Measurements from ENCODE around the gene FBXL19.

FBXL19 gene

GRCh38 chr16:30941600-30942425 lies 18.4 kb downstream of the FBXL19 start:
- H3K4me3 ChIP-seq: 0 out of 20 replicates have a peak overlapping the region, but pooled peaks of 1 of the 10 experiments have one; percentile 14
- no peaks in the 10 kb centered on the region for H3K27me3 ChIP-seq
- no peaks in the 10 kb centered on the region for H3K9me3 ChIP-seq (replicated peaks in 1 of 11)
- peak overlapping the region in 10 of 11 experiments; percentile 51 to 91 (median 84); a peak in 15 of 22 replicates for H3K27ac ChIP-seq
- H4K20me1 ChIP-seq: peaks cover 0 to 45% (median 26%) of the 10 kb centered on the region in 11 experiments; a peak in 15 of 22 replicates
- no peak for TF ChIP-seq Cebpa-rat (IDR thresholded peaks at IDR 0.05)
- H3K4me2 ChIP-seq: peak overlapping the region; percentile 77 to 95 (median 87)
- H3K36me3 ChIP-seq: peaks cover 45 to 86% (median 71%) of the 10 kb centered on the region in 11 experiments
- H3K4me1 ChIP-seq: peaks cover 59 to 62% (median 60%) of the 10 kb centered on the region in 10 experiments
- H3K9ac ChIP-seq: peak overlapping the region; percentile 36 to 81 (median 67); a peak in 18 of 22 replicates

GRCh38 chr16:30942426-30942806 lies 19.0 kb downstream of the FBXL19 start:
- no peaks in the 10 kb centered on the region for H3K27me3 ChIP-seq
- peaks cover 0 to 47% (median 25%) of the 10 kb centered on the region in 11 experiments; a peak in 15 of 22 replicates for H4K20me1 ChIP-seq
- H3K9me3 ChIP-seq (replicated peaks in 1 of 11): no peaks in the 10 kb centered on the region
- H3K36me3 ChIP-seq: peaks cover 48 to 86% (median 75%) of the 10 kb centered on the region in 11 experiments
- peak overlapping the region in 6 of 11 experiments; percentile 10 to 91 (median 65); a peak in 7 of 22 replicates for H3K27ac ChIP-seq
- no peak for TF ChIP-seq Cebpa-rat (IDR thresholded peaks at IDR 0.05)
- peaks cover 52 to 56% (median 54%) of the 10 kb centered on the region in 10 experiments for H3K4me1 ChIP-seq
- peak overlapping the region in 9 of 11 experiments; percentile 10 to 81 (median 36); a peak in 8 of 22 replicates for H3K9ac ChIP-seq
- 0 out of 20 replicates have a peak overlapping the region, but pooled peaks of 1 of the 10 experiments have one; percentile 14 for H3K4me3 ChIP-seq
- H3K4me2 ChIP-seq: peak overlapping the region; percentile 77 to 95 (median 87)

GRCh38 chr16:30944352-30944751 lies 21.0 kb downstream of the FBXL19 start:
- H4K20me1 ChIP-seq: peaks cover 0 to 47% (median 23%) of the 10 kb centered on the region in 11 experiments; a peak in 15 of 22 replicates
- H3K27ac ChIP-seq: no peak overlapping the region
- H3K36me3 ChIP-seq: peaks cover 48 to 86% (median 79%) of the 10 kb centered on the region in 11 experiments
- H3K4me1 ChIP-seq: peaks cover 35 to 48% (median 44%) of the 10 kb centered on the region in 10 experiments
- H3K9ac ChIP-seq: no peak overlapping the region
- no peak overlapping the region for H3K4me2 ChIP-seq
- no peaks in the 10 kb centered on the region for H3K9me3 ChIP-seq (replicated peaks in 1 of 11)
- no peak for TF ChIP-seq Cebpa-rat (IDR thresholded peaks at IDR 0.05)
- no peaks in the 10 kb centered on the region for H3K27me3 ChIP-seq
- H3K4me3 ChIP-seq: no peak overlapping the region

GRCh38 chr16:30946671-30947540 lies 23.5 kb downstream of the FBXL19 start:
- TF ChIP-seq Cebpa-rat (IDR thresholded peaks at IDR 0.05): no peak
- H3K4me2 ChIP-seq: no peak overlapping the region

GRCh38 chr16:30947541-30947858 lies 24.1 kb downstream of the FBXL19 start:
- H3K4me2 ChIP-seq: peak overlapping the region in 5 of 11 experiments; percentile 84 to 99 (median 98); a peak in 4 of 22 replicates
- peaks cover 44 to 67% (median 54%) of the 10 kb centered on the region in 11 experiments for H3K36me3 ChIP-seq
- no peaks in the 10 kb centered on the region for H3K27me3 ChIP-seq
- H4K20me1 ChIP-seq: peaks cover 19 to 55% (median 30%) of the 10 kb centered on the region in 11 experiments; a peak in 20 of 22 replicates
- TF ChIP-seq Cebpa-rat (IDR thresholded peaks at IDR 0.05): no peak
- peaks cover 29 to 40% (median 32%) of the 10 kb centered on the region in 10 experiments for H3K4me1 ChIP-seq
- no peaks in the 10 kb centered on the region for H3K9me3 ChIP-seq (replicated peaks in 1 of 11)
- peak overlapping the region in 2 of 11 experiments; percentile 95 to 98; a peak in 2 of 22 replicates for H3K27ac ChIP-seq
- no peak overlapping the region for H3K9ac ChIP-seq
- H3K4me3 ChIP-seq: no peak overlapping the region

More at GRCh38 chr16:30946671-30947540, 23.5 kb downstream of the FBXL19 start:
- Histone ChIP-seq H4K20me1 (peaks cover 19 to 60% (median 34%) of the 10 kb centered on the region in 11 experiments; a peak in 21 of 22 replicates), H3K27me3 (no peaks in the 10 kb centered on the region), H3K9me3 (replicated peaks in 1 of 11) (no peaks in the 10 kb centered on the region), H3K4me3 (no peak overlapping the region), H3K9ac (no peak overlapping the region), H3K36me3 (peaks cover 49 to 72% (median 60%) of the 10 kb centered on the region in 11 experiments), H3K27ac (no peak overlapping the region), H3K4me1 (peaks cover 29 to 46% (median 38%) of the 10 kb centered on the region in 10 experiments)

GRCh38 chr16:30947859-30948666 lies 24.7 kb downstream of the FBXL19 start:
- H3K27ac ChIP-seq: peak overlapping the region; percentile 89 to 98 (median 95); a peak in 20 of 22 replicates
- no peaks in the 10 kb centered on the region for H3K9me3 ChIP-seq (replicated peaks in 1 of 11)
- TF ChIP-seq Cebpa-rat (IDR thresholded peaks at IDR 0.05): no peak
- H4K20me1 ChIP-seq: peaks cover 13 to 55% (median 31%) of the 10 kb centered on the region in 11 experiments; a peak in 19 of 22 replicates
- H3K4me1 ChIP-seq: peaks cover 26 to 39% (median 34%) of the 10 kb centered on the region in 10 experiments
- H3K9ac ChIP-seq: peak overlapping the region; percentile 93 to 98 (median 96)
- H3K36me3 ChIP-seq: peaks cover 39 to 67% (median 51%) of the 10 kb centered on the region in 11 experiments
- H3K4me2 ChIP-seq: peak overlapping the region; percentile 78 to 99 (median 98)
- H3K4me3 ChIP-seq: peak overlapping the region; percentile 86 to 99 (median 92)
- no peaks in the 10 kb centered on the region for H3K27me3 ChIP-seq

- H3K4me3 ChIP-seq: peak within 1 kb of the TSS; percentile 86 to 99 (median 92)
- peak within 1 kb of the TSS; percentile 93 to 98 (median 96) for H3K9ac ChIP-seq
- no peak for TF ChIP-seq Cebpa-rat (IDR thresholded peaks at IDR 0.05)
- H3K9me3 ChIP-seq (replicated peaks in 1 of 11): no peaks in the 10 kb centered on the region
- H3K4me1 ChIP-seq: peaks cover 32 to 48% (median 42%) of the 10 kb centered on the region in 10 experiments
- no peaks in the 10 kb centered on the region for H3K27me3 ChIP-seq
- H4K20me1 ChIP-seq: peaks cover 13 to 63% (median 40%) of the 10 kb centered on the region in 11 experiments; a peak in 19 of 22 replicates
- peak within 1 kb of the TSS; percentile 89 to 98 (median 95) for H3K27ac ChIP-seq
- H3K36me3 ChIP-seq: peaks cover 35 to 67% (median 48%) of the 10 kb centered on the region in 11 experiments
- H3K4me2 ChIP-seq: peak within 1 kb of the TSS; percentile 78 to 99 (median 98)
Measured at GRCh38 chr16:30948667-30949649, 25.6 kb downstream of the FBXL19 start, which contains the start of gene ORAI3. TSS of gene ORAI3 (plus strand) at chr16:30949068. CDS start at chr16:30949290, 222 bp downstream.
